ENCODE data around the gene PSMA5.
"Not testable (repeated sequence)": the region's sequence is repeated elsewhere in the genome, so short reads cannot be mapped to it uniquely, and the experiment has no call there.

PSMA5 gene

DNA sequence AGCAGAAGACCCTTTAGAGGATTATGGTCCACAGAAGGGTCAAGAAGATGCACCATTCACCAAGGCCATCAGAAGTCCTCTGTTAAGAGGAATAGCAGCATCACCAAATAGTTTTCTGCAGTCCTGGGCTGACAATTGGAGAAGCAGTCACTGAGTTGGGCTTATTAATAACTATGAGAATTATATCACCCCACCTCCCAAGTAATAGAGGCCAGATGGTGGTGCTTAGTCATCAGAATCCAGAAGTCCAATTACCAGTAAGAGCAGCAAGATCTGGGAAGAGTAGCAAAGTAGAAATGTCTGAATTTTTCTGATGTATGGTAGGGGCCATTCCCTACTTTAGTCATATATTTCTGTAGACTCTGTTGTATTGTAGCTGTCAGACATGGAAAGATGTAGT, 6.1 kb upstream of the PSMA5 start:
- no peak for DNase-seq (ENCODE audit: low read depth)

DNA sequence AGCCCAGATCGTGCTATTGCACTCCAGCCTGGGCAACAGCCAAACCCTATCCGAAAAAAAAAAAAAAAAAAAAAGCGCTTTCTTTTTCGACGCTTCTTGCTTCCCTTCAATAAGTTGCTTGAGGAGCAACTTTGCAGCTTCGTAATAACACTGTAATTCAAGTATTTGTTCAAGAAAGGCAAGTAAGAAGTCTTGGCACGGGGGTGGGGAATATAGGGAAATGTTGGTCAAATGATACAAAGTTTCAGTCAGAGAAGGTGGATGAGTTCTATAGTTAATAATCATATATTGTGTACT, 871 bp upstream of the PSMA5 start:
- DNase-seq (ENCODE audit: low read depth), result no peak

DNA sequence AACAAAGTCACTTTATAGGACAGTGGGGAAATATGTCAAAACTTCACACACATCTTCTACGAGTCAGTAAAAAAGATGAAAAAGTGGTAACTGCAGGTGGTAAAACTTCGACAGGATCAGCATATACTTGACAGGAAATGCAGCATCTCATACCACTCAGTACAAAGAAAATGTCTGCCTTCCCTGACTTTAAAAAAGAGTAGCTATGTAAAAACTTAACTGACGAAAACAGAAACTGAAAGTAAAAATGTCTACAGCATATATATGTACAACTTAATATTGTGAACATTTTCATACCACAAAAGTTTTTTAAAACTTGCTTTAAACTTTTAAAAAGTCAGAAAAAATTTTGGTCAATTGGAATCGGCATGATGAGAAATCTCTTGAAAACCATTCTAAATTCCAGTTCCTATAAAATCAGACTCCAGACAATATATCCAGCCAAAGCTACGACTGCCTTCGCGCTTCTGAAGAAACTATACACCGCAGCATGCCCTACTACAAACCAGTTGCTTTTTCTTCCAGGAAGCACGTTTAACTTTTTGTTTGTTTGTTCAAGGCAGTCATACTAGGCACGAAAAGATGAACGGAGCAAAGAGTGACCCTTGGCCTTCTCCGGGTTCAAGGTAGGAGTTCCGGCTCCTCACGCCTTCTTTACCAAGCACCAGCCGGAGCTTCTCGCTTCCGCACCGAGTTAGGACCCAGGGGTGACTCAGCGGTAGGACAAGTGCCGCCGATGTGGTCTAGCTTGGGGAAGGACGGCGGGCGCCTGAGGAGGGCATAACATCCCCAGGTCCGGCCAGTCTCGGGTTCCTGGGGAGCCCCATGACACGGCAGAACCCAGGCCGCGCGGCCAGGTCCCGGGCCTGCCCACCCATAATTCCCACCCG, 612 bp downstream of the PSMA5 start:
- DNase-seq (ENCODE audit: low read depth), result no peak

DNA sequence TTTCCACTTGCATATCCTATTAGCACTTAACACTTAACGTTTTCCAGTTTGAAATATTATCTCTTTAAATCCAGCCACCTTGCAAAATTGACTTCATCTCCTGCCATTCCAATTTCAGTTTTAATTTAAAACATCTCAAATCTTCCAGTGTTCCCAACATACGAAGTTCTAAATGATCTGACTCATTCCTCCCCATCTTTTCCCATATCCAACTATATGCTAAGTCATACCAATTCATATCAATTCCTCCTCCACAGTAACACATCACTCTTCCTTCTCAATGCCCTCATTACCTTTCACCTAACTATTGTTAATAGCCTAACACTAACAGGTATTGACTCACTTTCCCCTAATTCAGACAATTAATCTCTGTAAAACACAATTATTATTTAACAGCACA, 2.8 kb downstream of the PSMA5 start:
- no peak for DNase-seq (ENCODE audit: low read depth)

DNA sequence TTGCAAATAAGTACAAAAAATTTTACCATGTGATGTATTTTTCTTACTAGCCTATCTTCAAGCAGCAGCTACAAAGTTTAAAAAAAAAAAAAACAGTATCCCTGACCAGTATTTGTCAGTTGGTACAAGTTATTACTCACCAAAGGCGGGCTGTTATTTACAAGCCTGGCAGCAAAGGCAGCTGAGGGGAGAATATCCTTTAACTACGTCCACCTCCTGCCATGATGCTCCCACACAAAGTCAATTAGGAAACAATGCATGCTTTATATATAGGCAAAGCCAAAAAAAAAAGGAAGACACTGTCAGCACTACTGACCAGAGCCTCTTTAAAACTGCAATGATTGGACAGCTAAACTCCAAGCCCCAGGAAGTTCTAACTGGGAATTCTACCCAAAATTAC, 13.7 kb downstream of the PSMA5 start:
- no peak for DNase-seq (ENCODE audit: low read depth)

DNA sequence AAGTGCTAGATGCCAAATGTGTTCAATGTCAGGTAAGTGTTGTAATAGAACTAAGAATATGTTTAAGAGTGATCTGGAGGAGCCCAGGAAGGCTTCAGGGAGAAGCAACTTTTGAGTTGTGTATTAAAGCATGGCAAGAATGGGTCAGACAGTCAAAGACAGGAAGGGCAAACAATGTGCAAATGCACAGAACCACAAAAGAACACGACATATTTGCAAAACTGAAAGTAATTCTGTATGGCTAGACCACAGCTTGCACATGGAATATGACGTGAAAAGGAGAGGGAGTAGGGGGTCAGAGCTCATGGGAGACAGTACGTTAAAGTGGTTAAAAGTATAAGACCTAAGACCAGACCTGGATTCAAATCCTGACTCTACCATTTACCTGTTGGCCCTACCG, 21.4 kb downstream of the PSMA5 start:
- DNase-seq (ENCODE audit: low read depth), result no peak

DNA sequence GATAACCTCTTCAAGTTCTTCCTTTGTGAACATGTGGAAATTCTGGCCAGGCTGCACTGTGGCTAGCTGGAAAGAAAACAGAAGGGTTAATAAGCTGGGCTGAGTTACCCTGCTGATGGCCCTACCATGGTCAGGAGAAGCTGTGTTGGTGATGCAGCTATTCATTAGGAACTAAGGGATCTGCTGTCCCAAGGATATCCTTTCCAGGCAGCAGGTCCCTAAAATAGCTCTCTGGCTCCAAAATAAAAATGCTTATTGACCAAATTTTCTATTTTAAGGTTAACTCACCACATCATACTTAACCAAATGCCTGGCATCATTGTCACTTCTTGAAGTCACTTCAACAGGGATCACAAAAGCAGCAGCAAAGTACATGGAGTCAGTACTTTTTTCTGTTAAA, 24.2 kb downstream of the PSMA5 start:
- no peak for DNase-seq (ENCODE audit: low read depth)

DNA sequence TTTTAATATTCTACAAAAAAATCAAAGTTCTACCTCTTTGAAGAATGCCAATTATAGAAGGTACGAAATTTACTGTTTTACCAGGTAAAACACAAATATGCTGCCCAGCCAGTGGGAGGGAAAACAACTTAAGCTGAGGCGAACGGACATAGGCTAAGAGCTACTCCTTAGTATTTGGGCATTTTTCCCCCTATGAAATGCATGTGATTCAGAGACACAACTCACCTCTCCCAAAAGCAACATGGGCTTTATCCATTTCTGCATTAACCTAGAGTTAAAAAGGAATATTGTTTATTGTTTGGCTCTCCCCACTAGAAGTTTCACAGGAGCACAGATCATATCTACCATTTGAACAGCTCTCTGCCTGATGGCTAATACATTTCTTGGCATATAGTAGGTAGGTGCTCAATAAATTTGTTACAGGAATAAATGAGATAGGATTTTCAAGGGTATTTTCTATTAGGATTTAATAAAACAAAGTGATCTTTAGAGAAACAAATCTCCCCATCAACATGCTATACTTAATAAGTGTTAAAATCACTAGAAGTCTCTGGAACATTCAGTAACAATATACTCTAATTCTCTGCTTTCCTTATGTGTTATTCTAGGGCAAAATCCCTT, 26.1 kb downstream of the PSMA5 start:
- no peak for DNase-seq (ENCODE audit: low read depth)

DNA sequence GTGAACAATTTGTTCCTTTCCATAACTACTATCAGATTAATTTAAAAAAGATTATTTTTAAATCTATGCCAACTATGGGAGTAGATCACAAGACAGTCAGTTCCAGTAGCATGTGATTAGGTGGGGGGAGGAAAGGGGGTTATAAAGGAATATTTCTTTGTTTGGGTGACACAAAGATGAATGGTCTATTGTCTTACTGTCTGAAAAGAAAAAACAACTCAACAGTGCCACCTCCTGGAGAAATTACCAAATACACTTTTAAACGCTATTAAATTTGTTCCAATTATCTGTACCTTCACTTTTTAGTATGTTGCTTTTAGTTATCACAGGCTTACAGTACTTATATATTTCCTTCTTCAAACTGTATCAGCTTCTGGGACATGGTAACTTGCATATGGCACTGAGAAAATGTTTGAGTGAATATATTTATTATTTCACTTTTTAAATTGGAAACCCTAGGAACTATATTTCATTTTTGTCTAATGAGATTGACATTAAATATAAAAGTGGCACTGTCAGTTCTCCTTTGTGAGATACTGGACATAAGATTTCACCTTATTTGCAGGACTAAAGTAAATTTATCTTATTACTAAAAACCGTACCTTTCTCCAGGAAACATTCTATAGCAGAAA, 26.8 kb downstream of the PSMA5 start:
- no peak for DNase-seq (ENCODE audit: low read depth)

DNA sequence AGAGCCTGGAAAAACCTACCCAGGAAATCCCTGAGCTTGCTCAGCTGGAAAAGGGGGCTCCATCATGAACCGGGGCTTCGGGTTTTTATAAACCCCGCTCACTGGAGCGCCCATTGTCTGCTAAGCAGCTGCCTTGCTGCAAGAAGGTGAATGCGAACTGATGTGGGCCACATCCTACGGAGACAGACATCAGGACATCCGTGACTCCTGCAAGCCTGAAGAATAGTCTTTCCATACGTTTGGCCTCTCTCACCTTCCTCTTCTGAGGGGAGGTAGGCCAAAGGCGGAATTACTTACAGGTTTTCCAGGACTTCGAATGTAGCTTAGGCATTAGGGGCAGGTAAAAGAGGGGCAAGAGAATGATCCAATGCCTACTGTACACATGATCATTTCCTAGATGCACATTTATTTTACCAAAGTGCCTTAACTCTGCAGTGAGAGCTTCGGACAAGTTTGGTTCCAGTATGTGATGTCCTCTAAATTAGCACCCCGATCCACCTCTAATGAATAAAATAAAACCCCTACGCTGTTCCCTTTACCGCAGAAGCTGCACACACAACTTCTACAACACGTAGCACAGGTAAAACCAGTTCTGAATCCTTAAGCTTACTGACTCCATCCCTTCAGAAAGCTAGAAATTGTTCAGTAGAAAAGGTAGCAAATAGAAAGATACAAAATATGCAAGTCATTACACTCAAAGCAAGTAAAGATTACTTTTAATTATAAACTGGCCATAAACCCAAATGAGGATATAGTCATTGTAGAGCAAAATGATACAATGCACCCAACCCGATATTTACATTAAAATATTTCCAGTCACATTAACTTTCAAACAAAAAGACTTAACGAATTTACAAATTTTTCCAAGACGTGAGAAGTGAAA, 27.7 kb downstream of the PSMA5 start:
- no peak for DNase-seq (ENCODE audit: low read depth)

DNA sequence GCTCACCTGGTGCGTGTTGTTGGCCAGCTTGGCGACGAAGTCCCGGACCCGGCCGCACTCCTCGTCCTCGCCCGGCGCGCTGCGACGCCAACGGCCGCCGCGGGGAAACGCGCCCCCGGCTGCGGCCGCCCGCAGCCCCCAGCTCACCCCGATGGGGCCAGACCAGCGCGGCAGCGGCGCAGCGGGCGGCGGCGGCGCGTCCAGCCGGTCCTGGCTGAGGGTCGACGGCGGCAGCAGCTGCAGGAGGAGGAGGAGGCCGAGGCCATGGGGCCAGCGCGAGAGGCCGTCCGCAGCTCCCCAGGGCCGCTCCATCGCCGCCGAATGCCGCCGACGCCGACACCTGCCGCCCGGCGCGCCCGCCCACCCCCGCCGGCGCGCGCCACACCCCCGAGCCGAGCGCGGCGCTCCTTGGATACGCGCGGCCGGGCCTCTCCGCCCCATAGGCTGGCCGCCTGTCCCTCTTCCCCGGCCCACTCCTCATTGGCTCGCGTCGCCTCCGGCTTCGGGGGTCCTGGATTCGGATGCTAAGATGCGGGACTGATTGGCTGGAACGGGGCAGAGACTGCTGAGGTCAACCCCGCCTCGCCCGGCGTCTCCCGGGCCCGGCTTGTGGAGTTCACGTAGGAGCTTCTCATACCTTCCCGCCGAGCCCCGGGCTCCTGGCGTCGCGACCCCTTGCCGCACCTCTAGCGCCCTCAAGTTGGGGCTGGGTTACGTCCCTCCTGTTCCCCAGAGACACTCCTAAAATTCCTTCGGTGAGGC, 28.5 kb downstream of the PSMA5 start, which contains the start of gene SORT1:
SORT1 (minus strand) TSS at position 338 of the 762 bp plus-strand sequence; CDS start at position 312, 26 bp downstream.
- DNase-seq (ENCODE audit: low read depth), result peak; percentile 55

DNA sequence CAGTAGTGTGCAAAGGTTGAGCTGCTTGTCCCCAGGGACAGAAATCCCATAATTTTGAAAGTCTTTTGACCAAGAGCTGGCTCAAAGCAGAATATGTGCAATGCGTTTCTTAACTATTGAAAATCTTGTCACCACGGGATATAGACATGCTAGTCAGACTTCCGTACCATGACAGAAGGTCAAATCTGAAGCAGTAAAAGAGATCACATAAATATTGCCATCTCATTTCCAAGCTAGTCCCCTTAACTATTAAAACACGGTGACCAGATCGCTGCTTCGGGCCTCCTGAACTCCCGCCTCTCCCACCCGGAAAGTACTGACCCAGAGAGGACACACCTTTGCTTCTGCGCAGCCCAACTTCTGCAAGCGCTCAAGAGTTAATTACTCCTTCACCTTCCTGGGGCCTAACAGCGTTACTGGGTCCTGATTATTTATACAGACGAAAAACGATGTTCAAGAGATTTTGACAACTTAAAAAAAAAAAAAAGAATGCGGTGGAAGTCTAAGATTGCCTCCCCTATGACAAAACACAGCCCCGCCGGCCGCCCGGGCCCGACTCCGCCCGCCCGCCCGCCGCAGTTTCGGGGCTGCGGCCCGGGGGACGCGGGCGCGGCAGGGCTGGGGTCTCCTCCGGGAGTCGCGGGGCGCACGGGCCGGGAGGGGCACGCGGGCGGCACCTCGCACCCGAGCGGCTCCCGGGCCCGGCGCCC, 29.2 kb downstream of the PSMA5 start:
- no peak for DNase-seq (ENCODE audit: low read depth)

DNA sequence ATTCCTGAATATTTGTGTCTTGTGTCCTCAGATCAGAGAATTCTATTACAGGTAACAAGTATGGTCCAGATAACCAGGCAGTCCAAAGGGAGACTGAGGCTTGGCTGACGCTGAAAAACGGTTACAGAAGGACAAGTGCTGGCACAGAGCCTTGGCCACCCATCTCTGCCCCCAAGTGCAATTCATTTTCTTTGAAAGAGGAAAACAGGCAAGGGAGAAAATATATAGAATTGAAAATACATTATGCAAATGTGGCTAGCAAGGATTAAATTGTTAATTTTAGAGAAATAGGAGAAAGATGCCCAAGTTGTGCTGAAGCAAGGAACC, 29.8 kb downstream of the PSMA5 start:
- no peak for DNase-seq (ENCODE audit: low read depth)

DNA sequence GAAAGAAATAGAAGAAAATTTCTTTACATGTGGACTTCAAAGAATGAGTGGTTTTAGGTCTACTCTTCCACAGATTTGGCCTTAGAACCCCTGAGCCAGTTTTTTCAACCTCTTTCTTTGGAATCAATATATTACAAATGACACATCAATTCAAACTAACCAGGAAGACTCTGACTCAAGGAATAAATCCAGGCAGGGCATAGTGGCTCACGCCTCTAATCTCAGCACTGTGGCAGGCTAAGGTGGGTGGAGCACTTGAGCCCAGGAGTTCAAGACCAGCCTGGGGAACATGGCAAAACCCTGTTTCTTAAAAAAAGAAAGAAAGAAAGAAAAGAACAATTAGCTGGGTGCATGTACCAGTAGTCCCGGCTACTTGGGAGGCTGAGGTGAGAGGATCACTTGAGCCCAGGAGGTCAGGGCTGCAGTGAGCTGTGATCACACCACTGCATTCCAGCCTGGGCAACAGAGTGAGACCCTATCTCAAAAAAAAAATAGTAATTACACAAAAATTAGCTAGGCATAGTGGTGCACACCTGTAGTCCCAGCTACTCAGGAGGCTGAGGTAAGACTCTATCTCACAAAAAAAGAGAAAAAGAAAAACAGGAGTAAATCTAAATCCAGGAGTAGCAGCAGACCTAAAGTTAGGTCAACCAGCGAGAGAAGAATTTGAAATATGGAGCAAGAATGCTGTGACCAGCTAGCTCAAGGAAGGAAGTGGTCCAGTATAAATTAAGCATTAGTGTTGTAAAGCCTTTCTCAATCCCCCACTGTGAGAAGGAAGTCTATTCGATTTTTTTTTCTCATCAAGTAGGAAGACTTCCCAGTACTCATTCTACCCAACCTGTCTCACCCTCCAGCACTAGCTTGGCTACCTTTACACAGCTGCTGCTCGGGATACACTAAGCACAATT, 30.4 kb downstream of the PSMA5 start:
- no peak for DNase-seq (ENCODE audit: low read depth)

DNA sequence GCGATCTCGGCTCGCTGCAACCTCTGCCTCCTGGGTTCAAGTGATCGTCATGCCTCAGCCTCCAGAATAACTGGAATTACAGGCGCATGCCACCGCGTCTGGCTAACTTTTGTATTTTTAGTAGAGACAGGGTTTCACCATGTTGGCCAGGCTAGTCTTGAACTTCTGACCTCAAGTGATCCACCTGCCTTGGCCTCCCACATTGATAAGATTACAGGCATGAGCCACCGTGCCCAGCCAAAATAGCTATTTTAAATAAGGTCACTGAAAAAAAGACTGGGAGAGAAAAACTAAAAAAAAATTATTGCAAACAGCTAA, 31.0 kb downstream of the PSMA5 start:
- not testable (repeated sequence) for DNase-seq (ENCODE audit: low read depth)

DNA sequence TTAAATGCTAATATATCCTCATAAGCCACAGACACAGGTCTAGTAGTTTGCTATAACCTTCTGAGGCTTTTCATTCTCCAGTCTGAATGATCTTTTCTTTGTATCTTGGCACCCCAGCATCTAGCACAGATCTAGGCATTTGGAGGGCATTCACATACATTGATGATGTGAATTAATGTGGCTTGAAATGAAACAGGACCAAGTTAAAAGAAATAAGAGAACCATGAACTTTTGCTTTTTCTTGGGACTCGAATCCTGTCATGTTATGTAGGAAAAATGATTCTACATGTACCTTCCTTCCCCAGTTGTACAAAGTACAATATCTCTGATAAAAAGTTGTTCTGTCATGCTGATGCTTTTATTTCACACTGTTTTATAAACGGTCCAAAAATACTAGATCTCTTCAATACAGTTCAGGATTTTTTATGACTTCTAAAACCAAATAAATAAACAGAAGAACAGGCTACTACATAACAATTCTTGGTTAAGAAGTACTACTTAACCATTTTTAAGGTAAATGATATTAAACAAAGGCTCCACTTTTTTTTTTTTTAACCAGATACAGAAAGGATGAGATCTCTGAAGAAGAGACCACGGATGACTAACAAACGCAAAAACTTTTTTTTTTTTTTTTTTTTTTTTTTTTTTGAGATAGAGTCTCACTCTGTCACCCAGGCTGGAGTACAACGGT, 31.5 kb downstream of the PSMA5 start:
- DNase-seq (ENCODE audit: low read depth), result no peak

DNA sequence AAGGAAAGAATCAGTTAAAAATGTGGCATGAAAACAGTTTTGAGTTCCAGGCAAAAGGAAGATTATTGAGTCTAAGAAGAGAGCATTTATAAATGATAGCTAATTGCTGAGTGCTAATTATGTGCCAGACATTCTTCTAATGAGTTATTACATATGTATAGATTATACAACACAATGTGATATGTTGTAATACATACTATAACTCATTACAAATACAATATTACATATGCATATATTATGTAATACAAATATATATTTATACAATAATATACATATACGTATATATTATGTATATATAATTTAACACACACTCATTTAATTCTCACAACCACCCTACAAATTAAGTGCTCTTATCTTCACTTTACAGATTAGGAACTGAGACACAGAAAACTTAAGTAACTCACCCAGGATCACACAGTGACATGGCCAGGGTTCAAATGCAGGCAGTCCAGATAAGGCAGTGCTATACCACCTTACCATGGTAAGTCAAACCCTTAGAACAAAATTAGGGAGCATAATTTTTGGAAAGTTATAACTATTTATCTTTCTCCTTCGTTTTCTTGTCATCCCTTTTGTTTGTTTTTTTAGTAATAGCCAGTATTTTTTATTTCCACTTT, 32.5 kb downstream of the PSMA5 start:
- DNase-seq (ENCODE audit: low read depth), result no peak

DNA sequence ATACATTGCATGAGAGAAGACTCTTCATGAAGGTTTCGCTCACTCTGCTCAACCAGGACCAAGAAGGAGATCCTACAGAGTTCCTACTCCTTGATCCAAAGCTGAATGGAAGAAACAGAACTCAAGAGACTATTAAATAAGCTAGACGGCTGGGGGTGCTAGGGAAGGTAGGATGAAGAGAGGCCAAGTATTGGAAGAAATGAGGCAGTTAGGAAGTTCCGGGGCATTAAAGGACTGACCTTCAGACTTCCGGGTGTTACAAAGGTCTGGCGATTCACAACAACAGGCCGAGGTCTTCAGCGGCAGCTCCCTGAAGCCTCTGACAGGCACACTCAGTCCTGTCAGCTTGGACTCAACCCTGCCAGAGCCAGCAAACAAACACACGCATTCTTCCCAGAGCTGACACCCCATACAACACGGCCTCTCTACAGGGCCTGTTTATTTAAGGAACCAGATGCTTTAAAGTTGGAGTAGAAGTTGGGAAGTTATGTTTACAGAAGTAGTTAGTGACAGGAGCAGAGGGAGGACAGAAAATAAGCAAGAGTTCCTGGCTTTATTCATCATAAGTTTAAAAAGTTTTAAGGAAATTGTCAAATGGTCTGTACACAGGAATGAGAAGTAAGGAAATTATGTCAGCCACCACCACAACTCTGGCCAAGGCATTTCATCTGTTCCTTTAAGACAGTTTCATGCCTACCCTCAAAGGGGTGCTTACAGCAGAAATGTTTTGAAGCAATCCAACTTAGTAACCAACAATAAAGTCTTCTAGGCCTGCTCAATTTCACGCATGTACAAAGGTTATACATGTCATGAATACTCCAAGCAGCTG, 33.2 kb downstream of the PSMA5 start:
- DNase-seq (ENCODE audit: low read depth), result no peak

Data from activated T-cell treated with anti-CD3 and anti-CD28 coated beads for 24 hours (primary cell).